ENCODE results near the gene BEAN1. TPM values are rescaled to one million over a fixed set of nuclear protein-coding genes. Genes with fewer than 3 reads are reported as not detected.
A peak's percentile ranks its signal among the peaks of the same experiment; 100 is the strongest.

The BEAN1 gene
- polyA plus RNA-seq, 1 donor from 2014 or later, result not detected

DNA sequence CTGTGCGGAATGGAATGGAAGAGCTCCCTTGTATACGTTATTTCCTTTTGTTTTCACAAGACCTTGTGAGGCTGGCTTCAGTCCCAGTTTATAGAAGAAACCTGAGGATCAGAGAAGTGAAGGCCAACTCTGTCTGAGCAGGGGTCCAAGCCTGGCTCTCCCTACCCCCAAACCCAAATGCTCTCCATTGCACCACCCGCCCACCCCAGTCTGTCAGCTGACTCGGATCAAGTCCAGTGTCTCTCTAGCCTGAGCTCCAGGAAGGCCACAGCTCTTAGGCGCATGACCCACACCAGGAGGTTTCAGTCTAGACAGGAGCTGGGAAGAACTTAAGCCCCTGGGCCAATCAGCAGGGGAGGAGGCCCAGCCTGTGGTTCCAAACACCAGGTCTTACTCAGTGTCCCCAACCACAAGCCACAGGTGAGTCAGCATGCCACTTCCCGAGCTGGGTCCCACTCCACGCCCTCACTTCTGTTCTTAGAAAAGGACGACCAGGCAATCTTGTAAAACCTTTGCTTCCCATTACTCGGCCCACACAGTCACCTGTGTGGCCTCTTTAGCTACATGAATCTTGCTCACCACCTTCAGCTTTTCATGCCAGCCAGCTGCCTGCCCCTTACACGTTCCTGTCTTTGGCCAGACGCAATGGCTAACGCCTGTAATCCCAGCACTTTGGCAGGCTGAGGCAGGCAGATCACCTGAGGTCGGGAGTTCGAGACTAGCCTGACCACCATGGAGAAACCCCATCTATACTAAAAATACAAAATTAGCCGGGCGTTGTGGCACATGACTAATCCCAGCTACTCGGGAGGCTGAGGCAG is 95.1 kb downstream of the BEAN1 start:
- Mint-ChIP-seq H3K9me3 (no peaks in the 10 kb centered on the region), H3K36me3 (no peaks in the 10 kb centered on the region), H3K4me3 (peak overlapping the region in 3 of 4 donors; percentile 74 to 85 (median 84)), H3K27me3 (peaks cover 4% of the 10 kb centered on the region), H3K27ac (peak overlapping the region; percentile 73 to 99 (median 93)), H3K4me1 (peaks cover 49 to 67% (median 52%) of the 10 kb centered on the region in 3 donors)

DNA sequence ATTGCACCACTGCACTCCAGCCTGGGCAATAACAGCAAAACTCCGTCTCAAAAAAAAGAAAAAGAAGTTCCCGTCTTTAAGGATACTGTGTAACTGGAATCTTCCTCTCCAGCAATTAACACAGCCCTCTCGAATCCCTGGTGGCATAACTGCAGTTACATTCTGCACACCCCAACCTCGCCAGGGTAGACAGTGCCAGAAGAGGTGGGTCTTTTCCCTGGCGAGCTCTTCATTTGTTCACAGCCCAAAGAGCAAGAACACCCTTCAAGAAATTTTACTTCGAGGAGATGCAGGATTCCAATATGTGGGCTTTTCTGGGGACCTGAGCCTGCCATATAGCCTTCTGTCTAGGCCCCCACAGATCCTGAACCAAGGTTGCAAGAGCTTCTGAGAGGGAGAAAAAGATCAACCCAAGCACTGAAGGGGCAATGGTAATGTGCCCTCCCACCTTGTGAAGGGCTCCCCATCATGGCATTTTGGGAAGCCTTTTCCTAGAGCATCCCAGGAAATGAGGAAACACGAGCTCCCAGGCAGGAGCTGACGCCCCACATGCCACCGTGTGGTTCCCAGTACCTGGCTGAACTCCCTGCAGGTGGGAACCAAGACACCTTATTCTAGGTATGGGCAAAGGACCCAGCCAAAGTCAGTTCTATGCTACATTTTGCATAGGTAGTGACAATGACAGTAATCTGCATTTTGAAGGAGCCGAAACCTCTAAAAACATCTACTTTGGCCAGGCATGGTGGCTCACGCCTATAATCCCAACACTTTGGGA is 95.9 kb downstream of the BEAN1 start:
- no peaks in the 10 kb centered on the region for H3K36me3 Mint-ChIP-seq
- H3K4me1 Mint-ChIP-seq, result peaks cover 40 to 59% (median 44%) of the 10 kb centered on the region in 3 donors
- H3K27ac Mint-ChIP-seq, result peak overlapping the region; percentile 93 to 99 (median 98)
- peak overlapping the region; percentile 70 to 93 (median 82) for H3K4me3 Mint-ChIP-seq
- peaks cover 4% of the 10 kb centered on the region for H3K27me3 Mint-ChIP-seq
- no peaks in the 10 kb centered on the region for H3K9me3 Mint-ChIP-seq

DNA sequence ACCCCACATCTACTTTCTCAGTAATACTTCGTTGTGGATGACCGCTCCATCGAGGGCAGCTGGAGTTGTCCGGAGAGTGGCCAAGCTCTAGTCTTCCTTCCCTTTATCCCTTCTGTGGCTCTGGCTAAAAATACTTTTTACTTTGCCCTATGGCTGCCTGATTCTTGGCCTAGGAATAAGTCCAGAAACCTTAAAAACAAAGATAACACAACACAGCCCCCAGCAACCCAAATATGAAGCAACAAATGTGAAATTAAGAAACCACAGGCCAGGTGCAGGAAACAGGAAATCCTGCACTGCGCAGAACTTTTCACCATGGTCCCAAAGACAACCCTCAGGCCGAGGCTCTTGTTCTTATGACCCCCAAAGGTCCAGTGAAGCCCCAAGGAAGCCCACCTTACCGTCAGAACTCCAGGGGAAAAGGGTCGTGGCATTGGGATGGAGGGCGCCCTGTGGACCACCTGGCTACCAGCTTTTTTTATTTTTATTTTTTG is 96.8 kb downstream of the BEAN1 start:
- Mint-ChIP-seq H3K27me3 (peaks cover 4% of the 10 kb centered on the region), H3K27ac (peak overlapping the region; percentile 93 to 99 (median 98)), H3K4me1 (peaks cover 43 to 56% (median 44%) of the 10 kb centered on the region in 3 donors), H3K36me3 (no peaks in the 10 kb centered on the region), H3K9me3 (no peaks in the 10 kb centered on the region), H3K4me3 (peak overlapping the region; percentile 70 to 93 (median 82))

DNA sequence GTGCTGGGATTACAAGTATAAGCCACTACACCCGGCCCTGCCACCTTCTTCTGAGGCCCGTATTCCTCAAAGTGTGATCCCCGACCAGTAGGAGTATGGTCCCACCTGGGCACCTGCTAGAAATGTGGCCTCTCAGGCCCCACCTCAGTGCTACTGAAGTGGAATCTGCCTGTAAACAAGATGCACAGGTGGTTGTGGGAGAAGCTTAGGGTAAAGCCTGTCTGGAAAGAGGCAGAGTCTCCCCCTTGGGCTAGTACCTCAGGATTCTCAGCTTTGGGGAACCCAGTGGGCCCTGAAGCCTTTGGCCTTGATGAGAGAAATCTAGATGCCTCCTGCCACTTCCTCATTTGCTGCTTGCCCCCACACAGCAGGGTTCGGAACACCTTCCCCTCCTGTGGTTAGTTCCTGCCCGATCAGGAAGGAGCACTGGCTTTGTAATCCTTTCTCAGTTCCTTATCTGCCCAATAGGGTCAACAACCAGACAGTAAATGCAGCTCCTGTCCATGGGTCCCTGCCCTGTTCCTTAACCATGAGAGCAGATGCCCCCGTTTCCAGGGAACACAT is 97.6 kb downstream of the BEAN1 start:
- peak overlapping the region; percentile 54 to 79 (median 72) for H3K4me3 Mint-ChIP-seq
- H3K27ac Mint-ChIP-seq, result peak overlapping the region; percentile 93 to 99 (median 98)
- peaks cover 4% of the 10 kb centered on the region for H3K27me3 Mint-ChIP-seq
- H3K4me1 Mint-ChIP-seq, result peaks cover 45 to 53% (median 45%) of the 10 kb centered on the region in 3 donors
- no peaks in the 10 kb centered on the region for H3K9me3 Mint-ChIP-seq
- H3K36me3 Mint-ChIP-seq, result no peaks in the 10 kb centered on the region

DNA sequence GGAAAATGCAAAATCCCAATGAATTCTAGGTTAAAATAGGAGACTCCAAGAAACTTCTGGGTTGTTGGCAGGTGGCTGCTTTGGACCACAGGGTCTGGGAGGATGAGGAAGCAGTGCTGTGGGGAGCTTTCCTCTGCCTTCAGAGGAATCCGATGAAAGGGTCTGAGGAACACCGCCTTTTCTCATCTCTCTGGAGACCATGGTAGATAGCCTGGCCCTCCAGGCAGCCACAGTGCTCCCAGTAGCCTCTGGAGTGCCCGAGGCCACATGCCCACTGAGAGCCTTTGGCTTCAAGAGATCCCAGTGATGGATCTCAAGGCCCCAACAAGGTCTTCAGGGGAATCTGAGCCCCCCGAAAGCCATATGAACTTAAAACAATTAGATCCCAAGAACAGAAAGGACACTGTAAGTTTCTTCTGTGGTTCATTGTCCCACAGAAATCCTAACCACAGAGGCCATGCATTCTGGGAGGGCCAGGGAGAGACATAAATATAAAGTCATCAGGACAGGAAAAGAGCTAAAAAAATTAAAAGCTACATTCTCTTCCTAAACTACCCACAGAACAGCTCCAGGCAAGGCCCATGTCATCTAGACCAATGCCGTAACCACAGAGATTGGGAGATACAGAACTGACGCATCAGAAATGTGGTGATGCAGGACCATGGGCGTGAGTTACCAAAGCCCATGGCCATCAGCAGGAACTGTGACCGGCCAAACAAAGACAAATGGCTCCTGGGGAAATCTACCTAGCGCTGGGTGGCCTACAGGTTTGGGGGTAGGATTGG is 98.5 kb downstream of the BEAN1 start:
- Mint-ChIP-seq H3K9me3 (no peaks in the 10 kb centered on the region), H3K4me1 (peaks cover 40 to 47% (median 46%) of the 10 kb centered on the region in 3 donors), H3K36me3 (no peaks in the 10 kb centered on the region), H3K27ac (peak overlapping the region in 1 of 3 donors; percentile 93), H3K27me3 (peaks cover 4% of the 10 kb centered on the region), H3K4me3 (peak overlapping the region in 2 of 4 donors; percentile 65 to 79)

DNA sequence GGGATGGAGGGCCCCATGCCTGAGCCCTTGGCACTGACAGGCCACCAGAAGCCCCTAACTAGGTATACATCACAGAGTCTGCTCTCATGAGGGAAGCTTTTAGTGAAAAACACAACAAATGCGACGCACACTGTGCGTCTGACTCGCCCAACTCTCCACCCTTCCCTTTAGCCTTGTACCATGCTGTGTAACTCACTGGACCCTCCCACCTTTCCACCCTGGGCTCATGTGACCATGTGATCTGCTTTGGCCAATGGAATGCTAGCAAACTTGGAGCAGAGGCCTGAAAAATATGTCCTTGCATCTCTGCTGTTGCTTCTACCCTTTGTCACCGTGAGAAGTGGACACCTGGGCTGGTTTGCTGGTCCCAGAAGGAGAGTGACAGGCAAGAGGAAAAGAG is 101.2 kb downstream of the BEAN1 start:
- Mint-ChIP-seq H3K27me3 (peaks cover 4% of the 10 kb centered on the region), H3K9me3 (no peaks in the 10 kb centered on the region), H3K36me3 (no peaks in the 10 kb centered on the region), H3K4me3 (no peak overlapping the region), H3K4me1 (peaks cover 22 to 23% (median 23%) of the 10 kb centered on the region in 3 donors), H3K27ac (no peak overlapping the region)

DNA sequence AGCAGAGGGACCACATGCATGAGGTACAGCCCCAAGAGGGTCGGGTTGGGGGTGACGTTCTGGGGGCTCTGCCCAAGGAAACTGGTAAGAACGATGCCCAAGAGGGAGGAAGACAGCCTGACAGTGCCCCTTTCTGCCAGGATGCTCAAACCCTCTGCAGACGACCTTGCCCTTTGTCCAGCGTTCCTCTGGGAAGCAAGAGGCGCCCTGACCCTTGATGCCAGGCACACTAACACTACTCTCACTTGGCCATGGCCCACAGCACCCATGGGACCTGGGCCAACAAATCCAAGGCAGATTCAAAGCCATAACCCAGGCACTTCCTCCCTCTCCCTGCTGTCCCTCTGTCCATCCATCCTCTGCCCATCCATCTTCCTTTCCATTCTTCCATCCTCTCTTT is 102.4 kb downstream of the BEAN1 start:
- Mint-ChIP-seq H3K27ac (no peak overlapping the region), H3K9me3 (no peaks in the 10 kb centered on the region), H3K4me3 (no peak overlapping the region), H3K4me1 (peaks cover 15 to 16% (median 16%) of the 10 kb centered on the region in 3 donors), H3K36me3 (no peaks in the 10 kb centered on the region), H3K27me3 (peaks cover 3% of the 10 kb centered on the region)

Other genes with a start within 250 kb of the BEAN1 start
- gene CDH5, start 60.6 kb upstream of the BEAN1 start, polyA plus RNA-seq, result not detected
- 1.6 TPM for gene TK2, start 122.8 kb downstream of the BEAN1 start, polyA plus RNA-seq
- gene CKLF, start 125.3 kb downstream of the BEAN1 start, polyA plus RNA-seq, result 50.8 TPM
- gene CMTM1, start 139.1 kb downstream of the BEAN1 start, polyA plus RNA-seq, result not detected
- not detected for gene CMTM2, start 152.2 kb downstream of the BEAN1 start, polyA plus RNA-seq
- 5.2 TPM for gene CMTM3, start 177.4 kb downstream of the BEAN1 start, polyA plus RNA-seq